ENCODE measurements around the gene AGER. TPM values are rescaled to one million over a fixed set of nuclear protein-coding genes. Genes with fewer than 3 reads are reported as not detected.

Gene AGER
- polyA plus RNA-seq, 6 donors from 2014 or later, result 0.32 to 1.1 (median 0.63) TPM; not detected in 2

- Mint-ChIP-seq H3K36me3 (peaks cover 0 to 11% of the 10 kb centered on the region in 2 donors), H3K27me3 (no peaks in the 10 kb centered on the region), H3K9me3 (peaks cover 0 to 4% (median 0%) of the 10 kb centered on the region in 7 donors), H3K27ac (peak overlapping the region; percentile 88 to 100 (median 97)), H3K4me1 (peaks cover 58 to 64% (median 58%) of the 10 kb centered on the region in 3 donors), H3K4me3 (peak overlapping the region; percentile 82 to 100 (median 96))
- ATAC-seq (ENCODE audit: low read depth in 2 of 2), result no peak
- DNase-seq, result no peak
Observed at GRCh38 chr6:32178547-32179440, 5.3 kb downstream of the AGER start.

GRCh38 chr6:32177788-32178546 lies 6.1 kb downstream of the AGER start, which contains the start of gene RNF5:
Gene RNF5 (plus strand): TSS chr6:32178405. CDS start chr6:32178512, 107 bp downstream.
- H3K4me1 Mint-ChIP-seq, result peaks cover 65 to 71% (median 66%) of the 10 kb centered on the region in 3 donors
- ATAC-seq (ENCODE audit: low read depth in 2 of 2), result peak; percentile 80 to 82
- H3K4me3 Mint-ChIP-seq, result peak within 1 kb of the TSS; percentile 82 to 100 (median 96)
- peaks cover 0 to 4% (median 0%) of the 10 kb centered on the region in 7 donors for H3K9me3 Mint-ChIP-seq
- peaks cover 0 to 11% of the 10 kb centered on the region in 2 donors for H3K36me3 Mint-ChIP-seq
- no peaks in the 10 kb centered on the region for H3K27me3 Mint-ChIP-seq
- peak; percentile 97 for DNase-seq
- H3K27ac Mint-ChIP-seq, result peak within 1 kb of the TSS; percentile 94 to 100 (median 98)

GRCh38 chr6:32177183-32177787 lies 6.8 kb downstream of the AGER start:
- H3K27me3 Mint-ChIP-seq, result no peaks in the 10 kb centered on the region

GRCh38 chr6:32176476-32177182 lies 7.4 kb downstream of the AGER start:
- peaks cover 0 to 4% (median 0%) of the 10 kb centered on the region in 7 donors for H3K9me3 Mint-ChIP-seq
- DNase-seq, result no peak
- peaks cover 0 to 11% of the 10 kb centered on the region in 2 donors for H3K36me3 Mint-ChIP-seq
- no peaks in the 10 kb centered on the region for H3K27me3 Mint-ChIP-seq
- peaks cover 65 to 75% (median 67%) of the 10 kb centered on the region in 3 donors for H3K4me1 Mint-ChIP-seq
- H3K27ac Mint-ChIP-seq, result peak overlapping the region; percentile 89 to 99 (median 98)
- peak overlapping the region; percentile 82 to 100 (median 96) for H3K4me3 Mint-ChIP-seq
- no peak for ATAC-seq (ENCODE audit: low read depth in 2 of 2)

More at GRCh38 chr6:32177183-32177787, 6.8 kb downstream of the AGER start:
- H3K4me1 Mint-ChIP-seq, result peaks cover 65 to 75% (median 67%) of the 10 kb centered on the region in 3 donors
- H3K27ac Mint-ChIP-seq, result peak overlapping the region; percentile 94 to 100 (median 98)
- ATAC-seq (ENCODE audit: low read depth in 2 of 2) (no peak), DNase-seq (no peak)
- peak overlapping the region; percentile 82 to 100 (median 96) for H3K4me3 Mint-ChIP-seq
- H3K9me3 Mint-ChIP-seq, result peaks cover 0 to 4% (median 0%) of the 10 kb centered on the region in 7 donors
- peaks cover 0 to 11% of the 10 kb centered on the region in 2 donors for H3K36me3 Mint-ChIP-seq

DNA sequence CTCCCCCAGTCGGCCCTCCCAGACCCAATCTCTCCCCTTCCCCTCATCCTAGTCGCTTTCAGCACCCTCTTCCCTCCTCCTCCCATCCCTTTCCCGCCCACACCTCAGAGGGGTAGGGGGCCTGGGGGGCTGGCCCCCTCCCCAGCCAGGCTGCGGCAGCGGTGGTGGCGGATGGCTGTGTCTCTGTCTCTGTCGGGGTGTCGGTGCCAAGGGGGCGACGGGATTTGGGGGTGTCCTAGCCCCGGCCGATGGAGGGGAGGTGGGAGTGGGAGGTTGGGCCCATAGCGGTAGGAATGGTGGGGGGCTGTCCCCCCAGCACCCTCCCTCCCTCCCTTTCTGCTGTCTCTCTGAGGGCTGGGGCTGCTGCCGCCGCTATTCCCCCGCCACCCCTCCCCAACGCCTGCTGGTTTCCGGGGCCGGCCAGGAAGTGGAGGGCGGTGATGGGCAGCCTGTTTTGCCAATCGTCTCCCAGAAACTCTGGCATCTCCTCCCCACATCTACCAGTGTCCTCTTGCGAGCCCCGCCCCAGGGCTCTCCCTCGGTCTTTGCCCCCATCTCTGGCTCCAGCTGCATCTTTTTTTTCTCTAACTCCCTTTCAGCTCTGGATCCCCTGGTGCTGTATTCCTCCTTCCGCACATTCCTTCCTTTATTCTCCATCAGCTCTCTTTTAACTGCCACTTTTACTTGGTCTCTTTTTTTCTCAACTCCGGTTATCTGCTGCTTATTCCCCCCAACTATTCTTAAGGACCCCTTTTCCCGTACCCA lies 8.2 kb downstream of the AGER start, which contains the start of gene AGPAT1:
AGPAT1 (minus strand) TSS at position 374 of the 765 bp plus-strand sequence. CDS start 4,588 bp downstream, outside the sequence.
- ATAC-seq (ENCODE audit: low read depth in 2 of 2), result peak; percentile 43 to 54
- Mint-ChIP-seq H3K4me1 (peaks cover 66 to 70% (median 70%) of the 10 kb centered on the region in 3 donors), H3K4me3 (peak within 1 kb of the TSS; percentile 82 to 100 (median 96)), H3K27me3 (no peaks in the 10 kb centered on the region), H3K27ac (peak within 1 kb of the TSS; percentile 89 to 99 (median 98)), H3K9me3 (peaks cover 0 to 4% (median 0%) of the 10 kb centered on the region in 7 donors), H3K36me3 (peaks cover 0 to 15% of the 10 kb centered on the region in 2 donors)
- DNase-seq, result peak; percentile 95

GRCh38 chr6:32175322-32175710 lies 8.7 kb downstream of the AGER start:
- Mint-ChIP-seq H3K9me3 (peaks cover 0 to 4% (median 0%) of the 10 kb centered on the region in 7 donors), H3K27me3 (no peaks in the 10 kb centered on the region), H3K27ac (peak overlapping the region; percentile 14 to 94 (median 74)), H3K4me1 (peaks cover 65 to 68% (median 66%) of the 10 kb centered on the region in 3 donors), H3K36me3 (peaks cover 0 to 14% of the 10 kb centered on the region in 2 donors), H3K4me3 (peak overlapping the region; percentile 82 to 100 (median 92))
- DNase-seq (no peak), ATAC-seq (ENCODE audit: low read depth in 2 of 2) (no peak)

DNA sequence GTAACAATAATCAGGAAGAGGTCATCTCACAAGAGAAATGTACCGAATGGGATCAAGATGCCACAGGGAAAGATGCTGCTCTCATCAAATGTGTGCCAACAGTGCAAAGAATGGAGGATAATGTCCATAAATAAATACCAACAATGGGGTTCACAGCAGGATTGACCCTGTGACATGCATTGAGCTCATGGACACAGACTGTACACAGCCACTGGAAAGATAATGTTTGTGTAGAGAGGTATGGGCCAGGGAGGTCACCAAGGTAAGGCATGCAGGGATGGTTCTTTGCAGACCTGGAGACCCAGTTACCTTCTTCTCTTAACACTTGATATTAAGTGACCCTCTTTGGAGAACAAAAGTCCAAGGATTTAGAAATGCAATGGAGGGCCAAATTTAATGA lies 9.6 kb downstream of the AGER start:
- H3K27me3 Mint-ChIP-seq, result no peaks in the 10 kb centered on the region
- peaks cover 61 to 65% (median 64%) of the 10 kb centered on the region in 3 donors for H3K4me1 Mint-ChIP-seq
- H3K27ac Mint-ChIP-seq, result peak overlapping the region in 1 of 6 donors; percentile 65
- ATAC-seq (ENCODE audit: low read depth in 2 of 2) (no peak), DNase-seq (no peak)
- peaks cover 6 to 20% of the 10 kb centered on the region in 2 donors for H3K36me3 Mint-ChIP-seq
- peak overlapping the region in 6 of 8 donors; percentile 41 to 98 (median 71) for H3K4me3 Mint-ChIP-seq
- peaks cover 0 to 4% (median 0%) of the 10 kb centered on the region in 7 donors for H3K9me3 Mint-ChIP-seq

GRCh38 chr6:32173051-32173727 lies 10.9 kb downstream of the AGER start:
- Mint-ChIP-seq H3K4me3 (peak overlapping the region in 1 of 8 donors; percentile 17), H3K4me1 (peaks cover 57 to 63% (median 62%) of the 10 kb centered on the region in 3 donors), H3K36me3 (peaks cover 6 to 32% of the 10 kb centered on the region in 2 donors), H3K27me3 (no peaks in the 10 kb centered on the region), H3K9me3 (peaks cover 0 to 4% (median 0%) of the 10 kb centered on the region in 7 donors), H3K27ac (peak overlapping the region in 2 of 6 donors; percentile 23 to 65)
- DNase-seq, result no peak
- ATAC-seq (ENCODE audit: low read depth in 2 of 2), result no peak

GRCh38 chr6:32171234-32171633 lies 12.8 kb downstream of the AGER start:
- ATAC-seq (ENCODE audit: low read depth in 2 of 2), result no peak
- Mint-ChIP-seq H3K9me3 (peaks cover 0 to 1% (median 0%) of the 10 kb centered on the region in 7 donors), H3K4me1 (peaks cover 51 to 54% (median 52%) of the 10 kb centered on the region in 3 donors), H3K4me3 (peak overlapping the region in 2 of 8 donors; percentile 37 to 64), H3K27me3 (no peaks in the 10 kb centered on the region), H3K27ac (no peak overlapping the region), H3K36me3 (peaks cover 6 to 40% of the 10 kb centered on the region in 2 donors)
- no peak for DNase-seq

DNA sequence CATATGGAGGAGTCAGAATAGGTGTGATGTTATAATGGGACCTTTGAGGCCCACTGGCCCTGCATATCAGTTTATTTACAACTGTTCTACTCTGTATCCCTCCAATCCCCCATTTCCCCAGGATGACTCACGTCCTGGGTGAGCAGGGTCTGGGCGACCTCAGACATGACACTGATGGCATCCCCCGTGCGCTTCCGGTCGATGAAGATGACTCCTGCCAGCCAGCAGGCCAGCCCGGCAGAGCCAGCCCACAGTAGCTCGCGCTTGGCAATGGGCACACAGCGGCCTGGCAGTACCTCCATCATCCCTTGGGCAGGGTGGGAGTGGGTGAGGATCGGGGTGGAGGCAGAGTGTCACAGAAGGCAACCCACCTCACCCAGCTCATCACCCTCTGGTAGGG lies 13.8 kb downstream of the AGER start:
- peaks cover 45 to 48% (median 45%) of the 10 kb centered on the region in 3 donors for H3K4me1 Mint-ChIP-seq

More for the DNA sequence above, 13.8 kb downstream of the AGER start:
- H3K27me3 Mint-ChIP-seq, result no peaks in the 10 kb centered on the region
- H3K4me3 Mint-ChIP-seq, result no peak overlapping the region
- DNase-seq (no peak), ATAC-seq (ENCODE audit: low read depth in 2 of 2) (no peak)
- H3K36me3 Mint-ChIP-seq, result peaks cover 6 to 40% of the 10 kb centered on the region in 2 donors
- H3K27ac Mint-ChIP-seq, result peak overlapping the region in 1 of 6 donors; percentile 75
- peaks cover 0 to 1% (median 0%) of the 10 kb centered on the region in 7 donors for H3K9me3 Mint-ChIP-seq

Data from naive B cell (primary cell).